Activated CD8-positive, alpha-beta T cell treated with anti-CD3 and anti-CD28 coated beads for 36 hours (primary cell): ENCODE data around the gene OXT. TPM values are rescaled to one million over a fixed set of nuclear protein-coding genes. Genes with fewer than 3 reads are reported as not detected.

ENCODE experiments used
- ATAC-seq: fragments of 200-7000 bp; cut with Tn5 transposase; one replicate; pipeline ENCODE4 v1.10.0; 2021; ENCODE audit warnings: mild to moderate bottlenecking, moderate library complexity
- CTCF ChIA-PET: fragments of 350-600 bp; sonication (Branson Sonifier 250); formaldehyde crosslinking; loops from one replicate; lab custom pipeline; 2021; ENCODE audit warnings: antibody characterized with exemption; lab: Charles Lee
- POLR2A ChIA-PET: fragments of 350-600 bp; sonication (Branson Sonifier 250); formaldehyde crosslinking; loops from one replicate; lab custom pipeline; 2021; ENCODE audit warnings: antibody characterized with exemption; lab: Charles Lee
- DNase-seq: peaks from one replicate; pipeline ENCODE4 v3.0.0-alpha.2; 2020
- H3K27ac Mint-ChIP-seq: one replicate; pipeline ENCODE4 v1.8.0; 2021; ENCODE audit warnings: mild to moderate bottlenecking, mixed read lengths
- H3K27me3 Mint-ChIP-seq: one replicate; pipeline ENCODE4 v1.8.0; 2021; ENCODE audit warnings: mixed read lengths
- H3K36me3 Mint-ChIP-seq: one replicate; pipeline ENCODE4 v1.8.0; 2021; ENCODE audit warnings: low read depth, mixed read lengths
- H3K4me1 Mint-ChIP-seq: one replicate; pipeline ENCODE4 v1.8.0; 2021; ENCODE audit warnings: low read depth, mixed read lengths
- H3K4me3 Mint-ChIP-seq: one replicate; pipeline ENCODE4 v1.8.0; 2021; ENCODE audit warnings: mild to moderate bottlenecking, moderate library complexity, mixed read lengths
- H3K9me3 Mint-ChIP-seq: one replicate; pipeline ENCODE4 v1.8.0; 2021; ENCODE audit warnings: mixed read lengths
- intact Hi-C: fragments of 100-400 bp; cut with micrococcal nuclease; formaldehyde crosslinking; loops from one replicate; pipeline ENCODE4 v1.10.0; 2022
- total RNA-seq, 2 experiments: library from RNA; stranded (reverse); gene quantifications; one replicate each; pipeline ENCODE4 v1.2.3, GENCODE V29; 2021
- TF ChIP-seq, protein P1 (sequence below): fragments of 200-600 bp; IDR thresholded peaks from one replicate; pipeline ENCODE4 v1.8.0; 2022; ENCODE audit warnings: antibody characterized with exemption, mild to moderate bottlenecking

The OXT gene
- total RNA-seq, 2 experiments from 2014 or later: not detected

DNA sequence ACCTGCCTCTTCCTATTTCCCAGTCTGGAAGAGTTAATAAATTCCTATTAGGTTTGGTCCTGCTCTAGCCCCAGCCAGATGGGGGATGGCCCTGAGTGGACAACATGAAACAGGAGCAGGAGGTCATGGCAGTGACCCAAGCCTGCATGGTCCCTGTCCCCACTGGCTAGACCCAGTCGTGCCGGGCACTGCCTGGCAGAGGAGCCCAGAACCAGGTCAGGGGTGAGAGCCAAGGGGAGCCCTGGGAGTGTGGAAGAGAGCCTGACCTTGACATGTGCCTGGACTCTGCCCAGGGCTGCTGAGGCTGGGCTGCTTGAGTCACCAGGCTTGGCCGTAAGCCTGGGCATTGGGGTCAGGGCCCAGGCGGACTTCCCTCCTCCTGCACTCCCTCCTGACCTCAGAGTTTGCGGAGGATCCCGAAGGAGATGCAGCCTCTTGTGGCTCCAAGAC, 9.5 kb downstream of the OXT start:
- intact Hi-C loops: no loop called here
- CTCF ChIA-PET: no interaction called here

DNA sequence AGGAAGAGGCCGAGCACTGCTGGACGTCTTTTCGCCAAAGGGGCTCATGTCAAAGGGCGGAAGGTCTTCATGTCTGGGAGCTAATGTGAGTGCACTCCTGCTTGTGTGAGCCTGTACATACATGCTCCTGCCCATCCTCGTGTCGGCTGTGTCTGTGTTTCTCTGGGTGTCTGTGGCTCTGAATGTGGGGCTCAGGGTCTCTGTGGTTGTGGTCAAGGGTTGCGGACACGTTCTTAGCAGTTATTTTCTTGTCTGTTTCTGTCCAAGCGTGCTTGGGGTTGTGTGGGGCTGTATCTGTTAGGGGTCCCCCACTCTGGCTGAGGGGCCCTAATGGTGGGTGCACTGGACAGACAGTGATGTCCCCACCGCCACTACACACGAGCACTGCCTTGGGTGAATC, 10.2 kb downstream of the OXT start:
- intact Hi-C loops: no loop called here
- Mint-ChIP-seq H3K9me3 (no peaks in the 10 kb centered on the region), H3K27me3 (peaks cover 43% of the 10 kb centered on the region), H3K36me3 (no peaks in the 10 kb centered on the region), H3K4me1 (peaks cover 10% of the 10 kb centered on the region), H3K27ac (no peak overlapping the region), H3K4me3 (no peak overlapping the region)
- CTCF ChIA-PET: no interaction called here
- TF ChIP-seq, protein P1, sequence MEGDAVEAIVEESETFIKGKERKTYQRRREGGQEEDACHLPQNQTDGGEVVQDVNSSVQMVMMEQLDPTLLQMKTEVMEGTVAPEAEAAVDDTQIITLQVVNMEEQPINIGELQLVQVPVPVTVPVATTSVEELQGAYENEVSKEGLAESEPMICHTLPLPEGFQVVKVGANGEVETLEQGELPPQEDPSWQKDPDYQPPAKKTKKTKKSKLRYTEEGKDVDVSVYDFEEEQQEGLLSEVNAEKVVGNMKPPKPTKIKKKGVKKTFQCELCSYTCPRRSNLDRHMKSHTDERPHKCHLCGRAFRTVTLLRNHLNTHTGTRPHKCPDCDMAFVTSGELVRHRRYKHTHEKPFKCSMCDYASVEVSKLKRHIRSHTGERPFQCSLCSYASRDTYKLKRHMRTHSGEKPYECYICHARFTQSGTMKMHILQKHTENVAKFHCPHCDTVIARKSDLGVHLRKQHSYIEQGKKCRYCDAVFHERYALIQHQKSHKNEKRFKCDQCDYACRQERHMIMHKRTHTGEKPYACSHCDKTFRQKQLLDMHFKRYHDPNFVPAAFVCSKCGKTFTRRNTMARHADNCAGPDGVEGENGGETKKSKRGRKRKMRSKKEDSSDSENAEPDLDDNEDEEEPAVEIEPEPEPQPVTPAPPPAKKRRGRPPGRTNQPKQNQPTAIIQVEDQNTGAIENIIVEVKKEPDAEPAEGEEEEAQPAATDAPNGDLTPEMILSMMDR: no peak
- POLR2A ChIA-PET: no interaction called here
- DNase-seq: no peak
- no peak for ATAC-seq

More for the DNA sequence above, 9.5 kb downstream of the OXT start:
- Mint-ChIP-seq H3K36me3 (no peaks in the 10 kb centered on the region), H3K4me3 (no peak overlapping the region), H3K9me3 (no peaks in the 10 kb centered on the region), H3K4me1 (peaks cover 10% of the 10 kb centered on the region), H3K27me3 (peaks cover 43% of the 10 kb centered on the region), H3K27ac (no peak overlapping the region)
- ATAC-seq (no peak), DNase-seq (no peak)
- TF ChIP-seq, protein P1: no peak
- POLR2A ChIA-PET: no interaction called here

DNA sequence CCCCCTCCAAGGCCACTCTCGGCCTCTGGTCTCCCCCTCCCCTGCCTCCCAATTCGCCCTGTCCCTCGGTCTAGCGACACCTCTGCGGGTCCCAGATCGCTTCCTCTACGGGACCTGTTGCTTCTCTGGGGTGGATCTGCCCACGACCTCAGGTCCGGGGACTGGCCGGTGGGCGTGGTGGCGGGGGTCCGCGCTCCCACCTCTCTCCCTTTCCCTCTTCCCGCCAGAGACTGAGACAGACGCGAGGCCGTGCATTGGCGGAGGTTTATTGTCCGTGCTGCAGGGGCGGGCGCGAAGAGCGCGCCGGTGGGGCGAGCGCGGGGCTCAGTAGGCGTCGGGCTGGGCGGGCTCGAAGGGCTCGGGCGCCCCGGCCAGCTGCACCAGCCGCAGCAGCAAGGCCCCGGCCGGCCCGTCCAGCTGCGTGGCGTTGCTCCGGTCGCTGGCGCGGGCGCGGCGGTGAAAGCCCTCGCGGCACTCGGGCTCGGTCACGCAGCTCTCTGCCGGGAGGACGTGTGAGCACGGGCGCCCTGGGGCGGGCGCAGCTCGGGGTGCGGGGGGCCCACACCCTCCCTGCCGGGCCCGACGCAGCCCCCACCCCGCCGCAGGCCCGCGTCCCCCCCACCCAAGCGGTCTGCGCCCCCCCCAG, 11.0 kb downstream of the OXT start:
- TF ChIP-seq, protein P1: no peak
- Mint-ChIP-seq H3K27ac (no peak overlapping the region), H3K27me3 (peaks cover 43% of the 10 kb centered on the region), H3K9me3 (no peaks in the 10 kb centered on the region), H3K4me3 (peak overlapping the region; percentile 43), H3K36me3 (no peaks in the 10 kb centered on the region), H3K4me1 (peaks cover 9% of the 10 kb centered on the region)
- peak; percentile 45 for ATAC-seq
- ChIA-PET CTCF (no interaction called here), POLR2A (no interaction called here)
- intact Hi-C loops: no loop called here
- DNase-seq: no peak

DNA sequence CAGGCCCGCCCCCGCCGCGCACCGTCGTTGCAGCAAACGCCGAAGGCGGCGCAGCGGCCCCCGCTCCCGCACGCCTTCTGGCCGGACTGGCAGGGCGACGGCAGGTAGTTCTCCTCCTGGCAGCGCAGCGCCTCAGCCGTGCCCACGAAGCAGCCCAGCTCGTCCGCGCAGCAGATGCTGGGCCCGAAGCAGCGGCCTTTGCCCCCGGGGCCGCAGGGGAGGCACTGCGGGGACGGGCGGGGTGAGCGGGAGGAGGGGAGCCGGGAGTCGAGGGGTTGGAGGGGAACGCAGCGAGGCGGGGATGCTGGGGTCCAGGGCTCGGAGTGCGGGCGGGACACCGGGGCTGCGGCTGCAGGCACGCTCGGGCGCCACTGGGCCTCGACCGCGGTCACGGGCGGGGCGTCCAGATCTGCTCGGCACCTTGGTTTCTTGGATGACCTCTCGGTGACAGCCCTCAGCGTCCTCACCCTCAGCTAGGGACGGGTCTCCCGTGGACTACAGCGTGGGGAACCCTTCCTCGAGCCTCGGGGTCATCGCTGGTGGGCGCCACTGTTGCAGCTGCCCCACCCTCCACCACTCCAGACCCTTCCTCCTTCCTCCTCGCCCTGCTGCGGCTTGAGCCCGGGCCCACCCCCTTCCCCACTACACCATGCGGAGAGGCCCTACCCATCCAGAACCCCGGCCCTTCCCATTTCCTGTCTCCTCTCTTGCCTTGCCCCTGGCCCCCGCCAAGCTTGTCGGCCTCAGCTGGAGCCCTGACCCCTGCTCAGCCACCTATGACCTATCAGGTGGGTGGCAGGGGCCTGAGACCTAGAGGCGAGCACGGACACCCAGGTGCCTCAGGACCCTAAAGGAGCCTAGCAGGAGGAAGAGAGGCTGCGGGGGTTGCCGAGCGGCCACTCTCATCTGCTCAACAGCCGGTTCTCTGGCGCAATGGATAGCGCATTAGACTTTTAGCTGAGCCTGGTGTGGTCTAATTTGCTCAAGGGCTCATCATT, 11.8 kb downstream of the OXT start:
- intact Hi-C loops: no loop called here
- Mint-ChIP-seq H3K27ac (no peak overlapping the region), H3K4me3 (peak overlapping the region; percentile 38), H3K36me3 (no peaks in the 10 kb centered on the region), H3K27me3 (peaks cover 39% of the 10 kb centered on the region), H3K4me1 (peaks cover 4% of the 10 kb centered on the region), H3K9me3 (no peaks in the 10 kb centered on the region)
- DNase-seq (no peak), ATAC-seq (peak; percentile 35)
- ChIA-PET CTCF (interaction anchor here (0.6 kb wide), 1 partner anchor 32 kb away, joined by 3 read pairs; no protein-coding TSS in a partner anchor), POLR2A (interaction anchor here (0.8 to 1.8 kb wide), 2 partner anchors 11 to 31 kb away, joined by 3 to 4 read pairs; no protein-coding TSS in a partner anchor)
- TF ChIP-seq, protein P1: no peak
